Endodermal cell (in vitro differentiated cells): ENCODE measurements around the gene ZNF462. TPM values are rescaled to one million over a fixed set of nuclear protein-coding genes. Genes with fewer than 3 reads are reported as not detected.

Experiments
- DNase-seq: peaks from one replicate; pipeline ENCODE4 v3.0.0-alpha.2; 2017
- H3K27ac ChIP-seq: 2 replicates; pipeline ENCODE4 v1.5.1; 2013; ENCODE audit warnings: mild to moderate bottlenecking, low read depth, low read length, moderate library complexity
- H3K27me3 ChIP-seq: 2 replicates; pipeline ENCODE4 v1.6.1; 2013; ENCODE audit warnings: mild to moderate bottlenecking, low read length, moderate library complexity; ENCODE audit not compliant: insufficient read depth, control insufficient read depth, poor library complexity, severe bottlenecking
- H3K36me3 ChIP-seq: 2 replicates; pipeline ENCODE4 v1.7.0; 2013; ENCODE audit warnings: mild to moderate bottlenecking, low read length, moderate library complexity; ENCODE audit not compliant: control insufficient read depth, insufficient read depth
- H3K4me1 ChIP-seq: one replicate; pipeline ENCODE4 v1.7.0; 2013; ENCODE audit warnings: low read length; ENCODE audit not compliant: control insufficient read depth, insufficient read depth
- H3K4me3 ChIP-seq: 2 replicates; pipeline ENCODE4 v1.5.1; 2013; ENCODE audit warnings: mild to moderate bottlenecking, low read length, moderate library complexity
- H3K9ac ChIP-seq: 2 replicates; pipeline ENCODE4 v1.6.1; 2013; ENCODE audit warnings: mild to moderate bottlenecking, low read length, moderate library complexity; ENCODE audit not compliant: poor library complexity, severe bottlenecking; ENCODE audit errors: extremely low read depth
- H3K9me3 ChIP-seq: 2 replicates; pipeline ENCODE4 v1.6.1; 2013; ENCODE audit warnings: mild to moderate bottlenecking, low read length, moderate library complexity; ENCODE audit not compliant: control insufficient read depth
- H3K27ac Mint-ChIP-seq: 2 replicates; pipeline ENCODE4 v1.8.0; 2020; ENCODE audit warnings: mixed read lengths
- H3K27me3 Mint-ChIP-seq: 2 replicates; pipeline ENCODE4 v1.8.0; 2021; ENCODE audit warnings: mild to moderate bottlenecking, mixed read lengths; ENCODE audit not compliant: insufficient read depth
- H3K36me3 Mint-ChIP-seq: 2 replicates; pipeline ENCODE4 v1.8.0; 2020; ENCODE audit warnings: low read depth, mixed read lengths
- H3K4me1 Mint-ChIP-seq: 2 replicates; pipeline ENCODE4 v1.8.0; 2020; ENCODE audit warnings: mixed read lengths
- H3K4me3 Mint-ChIP-seq: 2 replicates; pipeline ENCODE4 v1.8.0; 2020; ENCODE audit warnings: mild to moderate bottlenecking, moderate library complexity, mixed read lengths
- H3K9me3 Mint-ChIP-seq: 2 replicates; pipeline ENCODE4 v1.8.0; 2020; ENCODE audit warnings: mild to moderate bottlenecking, mixed read lengths
- WGBS, 2 experiments: methylation state at CpG; one replicate each; pipeline versions ENCODE4 v1.1.5 to v1.1.7; 2013; ENCODE audit warnings: missing lambda C conversion rate in 2 of 2, mixed read lengths in 1 of 2; ENCODE audit not compliant: insufficient coverage in 1 of 2, insufficient read length in 1 of 2; 5-methylcytosine and 5-hydroxymethylcytosine counted together
- total RNA-seq, 2 donors: library from RNA; stranded (reverse); fragmentation: NEBNext Ultra II Directional in 1 of 2; extraction: Animal tissue kit (Norgen Biotek cat#: 25700) in 1 of 2; gene quantifications; 2 replicates in 1 of 2; 3 replicates in 1 of 2; pipeline ENCODE4 v1.2.1, GENCODE V29; 2021
- TF ChIP-seq, protein P1 (sequence below): fragments of 200-600 bp; sonication (generic); conservative IDR thresholded peaks from 2 replicates; pipeline ENCODE4 v1.5.0; 2021; ENCODE audit warnings: antibody characterized with exemption, mild to moderate bottlenecking

Gene ZNF462
- total RNA-seq, 2 donors from 2014 or later = 68.2 to 88.4 TPM

DNA sequence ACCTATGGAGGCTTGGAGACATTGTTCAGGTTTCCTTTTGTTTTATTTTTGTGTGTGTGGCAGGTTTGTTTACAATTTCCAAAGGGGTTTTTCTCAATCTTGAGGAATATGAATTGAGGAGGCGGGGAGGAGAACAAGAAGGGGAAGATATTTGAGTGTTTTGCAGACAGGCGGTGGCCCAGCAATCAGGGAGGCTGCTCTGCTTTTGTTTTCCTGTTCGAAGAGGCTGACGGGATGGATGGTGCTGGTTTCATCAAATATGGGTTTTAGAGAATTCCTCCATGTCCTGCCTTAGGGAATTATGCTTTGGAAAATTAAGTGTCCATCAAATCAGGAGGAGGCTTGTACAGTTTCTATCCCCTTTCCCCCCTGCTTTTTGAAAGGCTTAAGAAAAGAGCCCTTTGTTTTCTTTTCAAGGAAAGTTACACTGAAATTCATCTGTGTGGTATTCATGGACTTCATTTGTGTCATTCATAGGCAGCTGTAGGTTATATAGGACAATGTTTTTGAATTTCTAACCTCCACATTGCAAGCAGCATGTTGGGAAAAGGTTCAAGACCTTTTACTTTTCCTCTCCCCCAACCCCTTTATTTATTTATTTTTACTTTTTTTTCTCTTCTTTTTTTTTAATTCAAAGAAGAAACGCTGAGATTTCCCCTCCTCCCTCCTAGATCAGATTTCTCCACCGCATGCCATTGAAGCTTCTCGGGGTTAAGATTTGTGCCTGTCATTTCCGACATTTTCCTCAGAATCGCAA, 107.4 kb downstream of the ZNF462 start:
- H3K4me1 Mint-ChIP-seq = peaks cover 26% of the 10 kb centered on the region
- Histone ChIP-seq H3K27me3 (no peaks in the 10 kb centered on the region), H3K27ac (peak overlapping the region; percentile 94), H3K4me3 (no peak overlapping the region), H3K9me3 (no peaks in the 10 kb centered on the region), H3K9ac (no peak overlapping the region), H3K36me3 (peaks cover 50% of the 10 kb centered on the region), H3K4me1 (peaks cover 3% of the 10 kb centered on the region)
- peaks cover 37% of the 10 kb centered on the region for H3K36me3 Mint-ChIP-seq
- H3K27ac Mint-ChIP-seq = peak overlapping the region; percentile 67
- H3K4me3 Mint-ChIP-seq = no peak overlapping the region
- no peak for DNase-seq
- H3K9me3 Mint-ChIP-seq = no peaks in the 10 kb centered on the region
- WGBS, 2 experiments = 77% methylated on average over 9 of the region's 9 CpGs; no CpG with 5 or more reads in 1 of the 2 experiments
- TF ChIP-seq, protein P1, sequence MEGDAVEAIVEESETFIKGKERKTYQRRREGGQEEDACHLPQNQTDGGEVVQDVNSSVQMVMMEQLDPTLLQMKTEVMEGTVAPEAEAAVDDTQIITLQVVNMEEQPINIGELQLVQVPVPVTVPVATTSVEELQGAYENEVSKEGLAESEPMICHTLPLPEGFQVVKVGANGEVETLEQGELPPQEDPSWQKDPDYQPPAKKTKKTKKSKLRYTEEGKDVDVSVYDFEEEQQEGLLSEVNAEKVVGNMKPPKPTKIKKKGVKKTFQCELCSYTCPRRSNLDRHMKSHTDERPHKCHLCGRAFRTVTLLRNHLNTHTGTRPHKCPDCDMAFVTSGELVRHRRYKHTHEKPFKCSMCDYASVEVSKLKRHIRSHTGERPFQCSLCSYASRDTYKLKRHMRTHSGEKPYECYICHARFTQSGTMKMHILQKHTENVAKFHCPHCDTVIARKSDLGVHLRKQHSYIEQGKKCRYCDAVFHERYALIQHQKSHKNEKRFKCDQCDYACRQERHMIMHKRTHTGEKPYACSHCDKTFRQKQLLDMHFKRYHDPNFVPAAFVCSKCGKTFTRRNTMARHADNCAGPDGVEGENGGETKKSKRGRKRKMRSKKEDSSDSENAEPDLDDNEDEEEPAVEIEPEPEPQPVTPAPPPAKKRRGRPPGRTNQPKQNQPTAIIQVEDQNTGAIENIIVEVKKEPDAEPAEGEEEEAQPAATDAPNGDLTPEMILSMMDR = no peak
- H3K27me3 Mint-ChIP-seq = no peaks in the 10 kb centered on the region

GRCh38 chr9:106970976-106971457, 108.1 kb downstream of the ZNF462 start:
- H3K27me3 ChIP-seq = no peaks in the 10 kb centered on the region
- no peak overlapping the region for H3K27ac Mint-ChIP-seq
- no peak overlapping the region for H3K4me3 ChIP-seq
- H3K9ac ChIP-seq = no peak overlapping the region
- TF ChIP-seq, protein P1 = no peak
- H3K27ac ChIP-seq = peak overlapping the region; percentile 78
- no peaks in the 10 kb centered on the region for H3K9me3 ChIP-seq
- no peak for DNase-seq
- H3K36me3 ChIP-seq = peaks cover 52% of the 10 kb centered on the region
- 67 to 85% methylated on average over 1 to 4 of the region's 5 CpGs for WGBS, 2 experiments
- peaks cover 26% of the 10 kb centered on the region for H3K4me1 Mint-ChIP-seq
- H3K4me1 ChIP-seq = peaks cover 3% of the 10 kb centered on the region
- no peaks in the 10 kb centered on the region for H3K27me3 Mint-ChIP-seq
- no peak overlapping the region for H3K4me3 Mint-ChIP-seq
- H3K9me3 Mint-ChIP-seq = no peaks in the 10 kb centered on the region
- H3K36me3 Mint-ChIP-seq = peaks cover 41% of the 10 kb centered on the region

DNA sequence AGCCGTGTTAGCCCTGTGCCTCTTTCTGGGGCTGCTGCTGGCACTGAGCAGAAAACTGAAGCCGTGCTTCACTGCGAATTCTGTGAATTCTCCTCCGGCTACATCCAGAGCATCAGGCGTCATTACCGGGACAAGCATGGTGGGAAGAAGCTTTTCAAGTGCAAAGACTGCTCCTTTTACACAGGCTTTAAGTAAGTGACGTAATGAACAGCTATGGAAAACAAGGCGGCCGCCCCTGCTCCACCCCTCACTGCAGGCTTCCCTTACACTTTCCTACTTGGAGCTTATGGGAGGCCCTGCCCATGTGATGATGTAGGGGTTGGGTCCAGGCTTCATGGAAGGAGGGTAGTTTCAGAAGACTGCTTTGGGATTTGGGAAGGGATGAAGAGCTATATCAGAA, 109.1 kb downstream of the ZNF462 start:
- Histone ChIP-seq H3K36me3 (peaks cover 62% of the 10 kb centered on the region), H3K9me3 (no peaks in the 10 kb centered on the region), H3K27me3 (no peaks in the 10 kb centered on the region), H3K27ac (no peak overlapping the region), H3K9ac (no peak overlapping the region), H3K4me3 (no peak overlapping the region), H3K4me1 (peaks cover 3% of the 10 kb centered on the region)
- DNase-seq = no peak
- no peak overlapping the region for H3K4me3 Mint-ChIP-seq
- peaks cover 46% of the 10 kb centered on the region for H3K36me3 Mint-ChIP-seq
- H3K27ac Mint-ChIP-seq = no peak overlapping the region
- peaks cover 16% of the 10 kb centered on the region for H3K4me1 Mint-ChIP-seq
- H3K27me3 Mint-ChIP-seq = no peaks in the 10 kb centered on the region
- TF ChIP-seq, protein P1 = no peak
- H3K9me3 Mint-ChIP-seq = no peaks in the 10 kb centered on the region
- WGBS, 2 experiments = 93 to 94% methylated on average over 9 of the region's 9 CpGs
